WI38 (cell line): ENCODE data around the gene MYO9B.
"Not testable (repeated sequence)": the region's sequence is repeated elsewhere in the genome, so short reads cannot be mapped to it uniquely, and the experiment has no call there.

Source experiments
- H3K4me3 ChIP-seq: 2 replicates; pipeline ENCODE4 v1.5.1; 2011; ENCODE audit warnings: low read depth, mild to moderate bottlenecking, control low read depth, low read length
- TF ChIP-seq, protein P1 (sequence below): IDR thresholded peaks from 2 replicates; pipeline ENCODE4 v1.5.1; 2012; ENCODE audit warnings: low read depth, mild to moderate bottlenecking, control low read depth, low read length

MYO9B gene

DNA sequence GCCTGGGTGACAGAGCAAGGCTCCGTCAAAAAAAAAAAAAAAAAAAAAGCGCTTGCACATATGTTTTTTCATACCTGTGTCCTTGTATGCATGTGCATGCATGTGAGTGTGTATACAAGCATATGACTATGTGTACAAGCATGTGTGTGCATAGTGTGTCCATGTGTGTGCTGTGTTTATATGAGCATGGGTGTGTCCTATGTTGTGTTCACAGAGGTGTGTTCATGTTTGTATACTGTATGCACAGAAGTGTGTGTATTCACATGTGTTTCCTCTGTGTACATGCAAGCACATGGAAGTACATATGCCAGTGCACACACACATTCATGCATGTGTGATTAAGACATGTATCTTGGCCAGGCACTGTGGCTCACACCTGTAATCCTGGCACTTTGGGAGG, 17.1 kb downstream of the MYO9B start:
- no peak overlapping the region for H3K4me3 ChIP-seq
- TF ChIP-seq, protein P1, sequence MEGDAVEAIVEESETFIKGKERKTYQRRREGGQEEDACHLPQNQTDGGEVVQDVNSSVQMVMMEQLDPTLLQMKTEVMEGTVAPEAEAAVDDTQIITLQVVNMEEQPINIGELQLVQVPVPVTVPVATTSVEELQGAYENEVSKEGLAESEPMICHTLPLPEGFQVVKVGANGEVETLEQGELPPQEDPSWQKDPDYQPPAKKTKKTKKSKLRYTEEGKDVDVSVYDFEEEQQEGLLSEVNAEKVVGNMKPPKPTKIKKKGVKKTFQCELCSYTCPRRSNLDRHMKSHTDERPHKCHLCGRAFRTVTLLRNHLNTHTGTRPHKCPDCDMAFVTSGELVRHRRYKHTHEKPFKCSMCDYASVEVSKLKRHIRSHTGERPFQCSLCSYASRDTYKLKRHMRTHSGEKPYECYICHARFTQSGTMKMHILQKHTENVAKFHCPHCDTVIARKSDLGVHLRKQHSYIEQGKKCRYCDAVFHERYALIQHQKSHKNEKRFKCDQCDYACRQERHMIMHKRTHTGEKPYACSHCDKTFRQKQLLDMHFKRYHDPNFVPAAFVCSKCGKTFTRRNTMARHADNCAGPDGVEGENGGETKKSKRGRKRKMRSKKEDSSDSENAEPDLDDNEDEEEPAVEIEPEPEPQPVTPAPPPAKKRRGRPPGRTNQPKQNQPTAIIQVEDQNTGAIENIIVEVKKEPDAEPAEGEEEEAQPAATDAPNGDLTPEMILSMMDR, result no peak

DNA sequence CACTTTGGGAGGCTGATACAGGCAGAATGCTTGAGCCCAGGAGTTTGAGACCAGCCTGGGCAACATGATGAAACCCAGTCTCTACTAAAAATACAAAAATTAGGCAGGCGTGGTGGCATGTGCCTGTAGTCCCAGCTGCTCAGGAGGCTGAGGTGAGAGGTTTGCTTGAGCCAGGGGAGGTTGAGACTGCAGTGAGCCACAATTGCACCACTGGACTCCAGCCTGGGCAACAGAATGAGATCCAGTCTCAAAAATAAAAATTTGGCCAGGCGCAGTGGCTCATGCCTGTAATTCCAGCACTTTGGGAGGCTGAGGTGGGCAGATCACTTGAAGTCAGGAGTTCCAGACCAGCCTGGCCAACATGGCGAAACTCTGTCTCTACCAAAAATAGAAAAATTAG, 19.1 kb downstream of the MYO9B start:
- not testable (repeated sequence) for H3K4me3 ChIP-seq

DNA sequence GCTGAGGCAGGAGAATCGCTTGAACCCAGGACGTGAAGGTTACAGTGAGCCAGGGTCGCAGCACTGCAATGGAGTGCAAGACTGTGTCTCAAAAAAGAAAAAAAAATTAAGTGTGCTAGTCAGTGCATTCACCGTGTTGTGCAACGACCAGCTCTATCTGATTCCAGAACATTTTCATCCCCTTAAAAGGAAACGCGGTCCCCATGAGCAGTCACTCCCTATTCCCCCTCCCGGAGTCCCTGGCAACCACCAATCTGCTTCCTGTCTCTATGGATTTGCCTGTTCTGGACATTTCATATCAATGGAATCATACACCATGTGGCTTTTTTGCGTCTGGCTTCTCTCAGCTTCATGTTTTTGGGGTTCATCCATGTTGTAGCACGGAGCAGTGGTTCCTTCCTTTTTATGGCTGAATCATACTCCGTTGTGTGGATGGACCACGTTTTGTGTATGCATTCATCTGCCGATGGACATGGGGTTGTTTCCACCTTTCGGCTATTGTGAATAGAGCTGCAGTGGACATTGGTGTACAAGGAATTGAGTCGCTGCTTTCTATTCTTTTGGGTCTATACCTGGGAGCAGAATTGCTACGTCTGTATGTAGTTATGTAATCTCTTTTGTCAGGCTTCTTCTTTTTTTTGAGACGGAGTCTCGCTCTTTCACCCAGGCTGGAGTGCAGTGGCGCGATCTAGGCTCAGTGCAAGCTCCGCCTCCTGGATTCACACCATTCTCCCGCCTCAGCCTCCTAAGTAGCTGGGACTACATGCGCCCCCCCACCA, 19.8 kb downstream of the MYO9B start:
- TF ChIP-seq, protein P1, result no peak

DNA sequence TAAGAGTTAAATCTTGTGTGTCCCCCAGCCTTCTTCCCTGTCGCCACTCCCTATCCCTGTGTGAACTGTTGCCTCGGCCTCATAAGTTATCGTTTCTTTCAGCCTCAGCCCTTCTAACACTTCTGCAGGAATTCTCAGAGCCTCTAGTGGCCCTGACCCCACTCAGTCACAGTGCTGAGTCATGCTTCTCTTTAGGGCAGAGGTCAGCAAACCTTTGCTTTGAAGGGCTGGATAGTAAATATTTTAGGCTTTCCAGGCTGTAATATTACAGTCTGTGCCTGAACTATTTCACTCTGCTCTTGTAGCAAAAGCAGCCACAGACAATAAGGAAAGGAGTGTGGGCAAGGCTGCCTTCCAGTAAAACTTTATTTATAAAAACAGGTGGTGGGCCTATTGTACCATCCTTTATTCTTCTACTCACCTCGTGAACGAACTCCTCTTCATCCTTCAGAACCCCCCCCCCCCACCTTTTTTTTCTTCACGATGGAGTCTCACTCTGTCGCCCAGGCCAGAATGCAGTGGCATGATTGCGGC, 22.1 kb downstream of the MYO9B start:
- TF ChIP-seq, protein P1, result no peak

More for the DNA sequence above, 19.8 kb downstream of the MYO9B start:
- H3K4me3 ChIP-seq, result no peak overlapping the region

DNA sequence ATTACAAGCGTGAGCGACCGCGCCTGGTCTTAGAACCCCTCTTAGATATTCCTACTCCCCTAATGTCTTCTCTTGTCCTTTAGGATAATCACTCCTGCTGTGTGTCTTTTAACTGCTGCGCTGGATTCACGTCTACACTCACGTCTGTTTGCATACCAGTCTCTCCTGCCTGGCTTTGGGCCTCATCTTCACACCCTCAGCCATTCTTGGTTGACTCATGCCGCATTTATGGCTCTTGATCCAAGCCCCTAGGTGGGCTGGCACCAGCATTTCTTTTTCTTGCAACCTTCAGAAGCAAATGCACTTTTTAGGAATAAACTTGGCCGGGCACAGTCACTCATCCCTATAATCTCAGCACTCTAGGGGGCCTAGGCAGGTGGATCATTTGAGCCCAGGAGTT, 22.7 kb downstream of the MYO9B start:
- H3K4me3 ChIP-seq, result no peak overlapping the region
- TF ChIP-seq, protein P1, result no peak

More for the DNA sequence above, 22.1 kb downstream of the MYO9B start:
- H3K4me3 ChIP-seq, result no peak overlapping the region

DNA sequence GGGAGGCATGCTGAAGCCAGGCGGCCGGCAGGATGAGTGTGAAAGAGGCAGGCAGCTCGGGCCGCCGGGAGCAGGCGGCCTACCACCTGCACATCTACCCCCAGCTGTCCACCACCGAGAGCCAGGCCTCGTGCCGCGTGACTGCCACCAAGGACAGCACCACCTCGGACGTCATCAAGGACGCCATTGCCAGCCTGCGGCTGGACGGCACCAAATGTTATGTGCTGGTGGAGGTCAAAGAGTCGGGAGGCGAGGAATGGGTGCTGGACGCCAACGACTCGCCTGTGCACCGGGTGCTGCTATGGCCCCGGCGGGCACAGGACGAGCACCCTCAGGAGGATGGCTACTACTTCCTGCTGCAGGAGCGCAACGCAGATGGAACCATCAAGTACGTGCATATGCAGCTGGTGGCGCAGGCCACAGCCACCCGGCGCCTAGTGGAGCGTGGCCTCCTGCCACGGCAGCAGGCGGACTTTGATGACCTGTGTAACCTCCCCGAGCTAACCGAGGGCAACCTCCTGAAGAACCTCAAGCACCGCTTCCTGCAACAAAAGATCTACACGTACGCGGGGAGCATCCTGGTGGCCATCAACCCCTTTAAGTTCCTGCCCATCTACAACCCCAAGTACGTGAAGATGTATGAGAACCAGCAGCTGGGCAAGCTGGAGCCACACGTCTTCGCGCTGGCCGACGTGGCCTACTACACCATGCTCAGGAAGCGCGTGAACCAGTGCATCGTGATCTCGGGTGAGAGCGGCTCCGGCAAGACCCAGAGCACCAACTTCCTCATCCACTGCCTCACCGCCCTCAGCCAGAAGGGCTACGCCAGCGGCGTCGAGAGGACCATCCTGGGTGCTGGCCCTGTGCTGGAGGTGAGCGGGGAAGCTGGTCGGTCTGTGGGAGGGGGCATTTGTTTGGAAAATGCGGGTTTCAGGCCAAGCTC, 26.4 kb downstream of the MYO9B start:
- no peak overlapping the region for H3K4me3 ChIP-seq
- TF ChIP-seq, protein P1, result no peak

DNA sequence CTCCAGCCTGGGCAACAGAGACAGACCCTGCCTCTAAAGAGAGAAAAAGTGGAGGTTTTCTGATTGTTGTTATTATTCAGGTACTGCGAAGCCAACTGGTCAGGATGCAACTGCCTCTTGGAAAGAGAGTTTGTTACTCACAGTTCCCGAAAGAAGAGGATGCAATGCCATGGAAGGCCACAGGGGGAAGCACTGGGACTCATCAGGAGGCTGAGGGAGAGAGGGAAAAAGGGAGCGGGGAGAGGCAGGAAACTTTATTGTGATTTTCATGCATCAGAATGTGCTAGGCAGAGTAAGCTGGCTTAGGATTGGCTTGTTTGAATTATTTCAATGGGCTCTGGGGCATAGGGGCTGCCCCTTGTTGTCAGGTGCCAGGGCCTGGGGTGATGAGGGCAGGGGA, 27.6 kb downstream of the MYO9B start:
- H3K4me3 ChIP-seq, result no peak overlapping the region
- TF ChIP-seq, protein P1, result peak; percentile 80
